ENCODE results near the gene OR3A3. TPM values are rescaled to one million over a fixed set of nuclear protein-coding genes. Genes with fewer than 3 reads are reported as not detected.
"Not testable (repeated sequence)": the region's sequence is repeated elsewhere in the genome, so short reads cannot be mapped to it uniquely, and the experiment has no call there.

OR3A3 gene
- total and polyA plus RNA-seq, 2 donors from 2014 or later: not detected

- H3K4me3 ChIP-seq (ENCODE audit: low read length in 3 of 3): no peak overlapping the region
- no peaks in the 10 kb centered on the region for H3K9me3 ChIP-seq (ENCODE audit: control insufficient read depth in 2 of 3, insufficient read depth in 1 of 3, low read length in 3 of 3)
- DNase-seq (no peak), FAIRE-seq (no peak)
- no peak overlapping the region for H3K9ac ChIP-seq (ENCODE audit: low read length in 3 of 3)
- H3K4me1 ChIP-seq (ENCODE audit: control insufficient read depth in 2 of 3, insufficient read depth in 2 of 3, low read depth in 1 of 3, low read length in 3 of 3): no peaks in the 10 kb centered on the region
- intact Hi-C loops (cut with DNase I): no loop called here
- no peak overlapping the region for H3K27ac ChIP-seq (ENCODE audit: low read depth in 2 of 2, low read length in 2 of 2)
- no peaks in the 10 kb centered on the region for H3K36me3 ChIP-seq (ENCODE audit: control insufficient read depth in 2 of 3, insufficient read depth in 3 of 3, low read length in 3 of 3)
- TF ChIP-seq CTCF (IDR thresholded peaks at IDR 0.05; ENCODE audit: borderline replicate concordance, extremely low read depth, insufficient read depth): no peak
- no peaks in the 10 kb centered on the region for H3K27me3 ChIP-seq (ENCODE audit: control insufficient read depth, insufficient read depth, low read length)
Observed at GRCh38 chr17:3418222-3418621, 7.1 kb downstream of the OR3A3 start.

GRCh38 chr17:3433215-3433614 is 22.0 kb downstream of the OR3A3 start:
- H3K36me3 ChIP-seq (ENCODE audit: control insufficient read depth in 2 of 3, insufficient read depth in 3 of 3, low read length in 3 of 3); H3K27me3 ChIP-seq (ENCODE audit: control insufficient read depth, insufficient read depth, low read length); H3K27ac ChIP-seq (ENCODE audit: low read depth in 2 of 2, low read length in 2 of 2); H3K4me3 ChIP-seq (ENCODE audit: low read length in 3 of 3); H3K9ac ChIP-seq (ENCODE audit: low read length in 3 of 3); FAIRE-seq; intact Hi-C loops (cut with DNase I); H3K9me3 ChIP-seq (ENCODE audit: control insufficient read depth in 2 of 3, insufficient read depth in 1 of 3, low read length in 3 of 3); H3K4me1 ChIP-seq (ENCODE audit: control insufficient read depth in 2 of 3, insufficient read depth in 2 of 3, low read depth in 1 of 3, low read length in 3 of 3): not testable (repeated sequence)
- peak in 3 of 5 donors; percentile 5 to 34 (median 13) for DNase-seq

GRCh38 chr17:3433741-3434140 is 22.6 kb downstream of the OR3A3 start, which contains the start of gene OR1E2:
TSS of gene OR1E2 (minus strand) at chr17:3433841. CDS start at chr17:3433841, 0 bp downstream.
- H3K4me3 ChIP-seq (ENCODE audit: low read length in 3 of 3): no peak within 1 kb of the TSS
- DNase-seq (no peak), FAIRE-seq (no peak)
- peaks cover 0 to 6% (median 2%) of the 10 kb centered on the region in 3 donors for H3K9me3 ChIP-seq (ENCODE audit: control insufficient read depth in 2 of 3, insufficient read depth in 1 of 3, low read length in 3 of 3)
- no peak for TF ChIP-seq CTCF (IDR thresholded peaks at IDR 0.05; ENCODE audit: borderline replicate concordance, extremely low read depth, insufficient read depth)
- no peaks in the 10 kb centered on the region for H3K27me3 ChIP-seq (ENCODE audit: control insufficient read depth, insufficient read depth, low read length)
- H3K9ac ChIP-seq (ENCODE audit: low read length in 3 of 3): no peak within 1 kb of the TSS
- no peaks in the 10 kb centered on the region for H3K4me1 ChIP-seq (ENCODE audit: control insufficient read depth in 2 of 3, insufficient read depth in 2 of 3, low read depth in 1 of 3, low read length in 3 of 3)
- intact Hi-C loops (cut with DNase I): no loop called here
- no peaks in the 10 kb centered on the region for H3K36me3 ChIP-seq (ENCODE audit: control insufficient read depth in 2 of 3, insufficient read depth in 3 of 3, low read length in 3 of 3)
- H3K27ac ChIP-seq (ENCODE audit: low read depth in 2 of 2, low read length in 2 of 2): no peak within 1 kb of the TSS

- Histone ChIP-seq H3K9ac (ENCODE audit: low read length in 3 of 3) (no peak overlapping the region), H3K4me3 (ENCODE audit: low read length in 3 of 3) (no peak overlapping the region), H3K27me3 (ENCODE audit: control insufficient read depth, insufficient read depth, low read length) (no peaks in the 10 kb centered on the region), H3K4me1 (ENCODE audit: control insufficient read depth in 2 of 3, insufficient read depth in 2 of 3, low read depth in 1 of 3, low read length in 3 of 3) (no peaks in the 10 kb centered on the region), H3K27ac (ENCODE audit: low read depth in 2 of 2, low read length in 2 of 2) (no peak overlapping the region), H3K9me3 (ENCODE audit: control insufficient read depth in 2 of 3, insufficient read depth in 1 of 3, low read length in 3 of 3) (no peaks in the 10 kb centered on the region), H3K36me3 (ENCODE audit: control insufficient read depth in 2 of 3, insufficient read depth in 3 of 3, low read length in 3 of 3) (no peaks in the 10 kb centered on the region)
- TF ChIP-seq CTCF (IDR thresholded peaks at IDR 0.05; ENCODE audit: borderline replicate concordance, extremely low read depth, insufficient read depth): no peak
- no peak for FAIRE-seq
- no peak for DNase-seq
- intact Hi-C loops (cut with DNase I): no loop called here
Observed at GRCh38 chr17:3438368-3438767, 27.2 kb downstream of the OR3A3 start.

Data from kidney (tissue), 14 donors.